Left lobe of liver (tissue), 2 donors: ENCODE data around the gene KLHDC9. TPM values are rescaled to one million over a fixed set of nuclear protein-coding genes. Genes with fewer than 3 reads are reported as not detected.
A peak's percentile ranks its signal among the peaks of the same experiment; 100 is the strongest.
"Not testable (repeated sequence)": the region's sequence is repeated elsewhere in the genome, so short reads cannot be mapped to it uniquely, and the experiment has no call there.

ENCODE experiments used
- ATAC-seq: fragments of 200-7000 bp; cut with Tn5 transposase; one replicate; pipeline ENCODE4 v1.9.1; 2020; ENCODE audit warnings: mild to moderate bottlenecking, moderate library complexity
- DNase-seq: peaks from one replicate; pipeline ENCODE4 v3.0.0-alpha.2; 2020; ENCODE audit warnings: low spot score
- total RNA-seq: library from RNA; stranded (reverse); gene quantifications from one replicate; pipeline ENCODE4 v1.2.1, GENCODE V29; 2021
- donor health status: DM: no; HTN: no; CAD: no; lungs with moderate emphysema.
- donor health status: DM: no; HTN: yes; CAD: no.

Gene KLHDC9
- total RNA-seq, 1 donor from 2014 or later: 6.2 TPM

DNA sequence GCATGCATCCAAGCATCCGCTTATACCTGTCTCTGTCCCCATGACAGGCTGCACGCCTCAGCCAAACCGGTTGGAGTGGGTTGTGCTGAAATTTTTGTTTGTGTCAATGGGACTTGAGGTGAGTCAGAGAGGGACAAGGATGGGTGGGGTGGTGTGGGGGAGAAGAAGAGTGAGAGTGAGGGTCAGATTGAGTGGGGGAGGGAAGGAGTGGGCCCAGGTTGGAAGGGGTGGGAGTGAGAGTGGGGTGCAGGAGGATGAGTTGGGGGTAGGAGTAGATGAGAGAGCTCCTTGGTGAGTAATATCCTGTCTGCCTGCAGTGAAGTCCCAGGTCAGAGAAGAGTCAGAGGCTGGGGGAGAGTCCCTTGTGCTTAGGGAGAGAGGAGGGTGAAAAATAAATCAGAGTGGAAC is 5.5 kb upstream of the KLHDC9 start:
- DNase-seq: no peak

DNA sequence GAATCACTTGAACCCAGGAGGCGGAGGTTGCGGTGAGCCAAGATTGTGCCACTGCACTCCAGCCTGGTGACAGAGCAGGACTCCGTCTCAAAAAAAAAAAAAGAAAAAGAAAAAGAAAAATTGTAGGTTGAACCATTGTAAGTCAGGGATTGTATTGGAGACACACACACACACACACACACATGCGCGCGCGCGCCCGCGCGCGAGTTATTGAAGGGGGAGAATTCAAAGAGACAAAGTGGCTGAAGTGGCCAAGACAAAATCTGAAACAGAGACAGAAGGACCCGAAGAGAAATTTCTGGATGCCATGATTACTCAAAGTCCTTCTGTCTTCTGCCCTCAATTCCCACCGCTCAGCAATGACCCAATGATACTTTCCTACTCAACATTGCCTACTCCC is 3.7 kb upstream of the KLHDC9 start:
- ATAC-seq (no peak), DNase-seq (no peak)

More for the DNA sequence above, 5.5 kb upstream of the KLHDC9 start:
- no peak for ATAC-seq

DNA sequence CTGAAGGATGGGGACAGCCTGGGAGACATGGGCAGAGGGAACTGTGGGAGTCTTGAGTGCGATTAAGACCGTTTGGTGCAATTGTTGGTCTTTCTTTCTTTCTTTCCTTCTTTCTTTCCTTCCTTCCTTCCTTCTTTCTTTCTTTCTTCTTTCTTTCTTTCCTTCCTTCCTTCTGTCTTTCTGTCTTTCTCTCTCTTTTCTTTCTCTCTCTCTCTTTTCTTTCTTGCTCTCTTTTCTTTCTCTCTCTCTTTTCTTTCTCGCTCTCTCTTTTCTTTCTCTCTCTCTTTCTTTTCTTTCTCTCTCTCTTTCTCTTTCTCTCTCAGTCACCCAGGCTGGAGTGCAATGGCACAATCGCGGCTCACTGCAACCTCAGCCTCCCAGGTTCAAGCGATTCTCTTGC is 2.9 kb upstream of the KLHDC9 start:
- DNase-seq (no peak), ATAC-seq (no peak)

DNA sequence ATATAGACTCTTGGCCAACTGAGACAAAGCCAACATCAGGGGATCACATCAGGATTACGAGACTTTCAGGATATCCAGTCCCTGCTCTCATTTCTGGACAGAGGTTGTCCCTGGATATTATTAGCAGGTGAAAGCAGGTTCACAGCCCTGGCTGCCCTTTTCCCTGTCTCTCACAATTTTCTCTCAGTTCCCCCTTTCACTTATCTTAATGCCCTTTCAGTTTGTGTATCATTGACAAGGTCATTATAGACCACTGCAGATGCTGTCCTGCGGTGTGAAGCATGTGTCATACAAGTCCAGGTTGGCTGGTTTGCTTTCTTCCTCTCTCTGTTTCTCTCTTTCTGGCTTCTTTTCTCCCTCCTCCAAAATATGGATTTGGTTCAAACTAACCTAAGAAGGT is 2.1 kb upstream of the KLHDC9 start:
- no peak for ATAC-seq
- DNase-seq: no peak

DNA sequence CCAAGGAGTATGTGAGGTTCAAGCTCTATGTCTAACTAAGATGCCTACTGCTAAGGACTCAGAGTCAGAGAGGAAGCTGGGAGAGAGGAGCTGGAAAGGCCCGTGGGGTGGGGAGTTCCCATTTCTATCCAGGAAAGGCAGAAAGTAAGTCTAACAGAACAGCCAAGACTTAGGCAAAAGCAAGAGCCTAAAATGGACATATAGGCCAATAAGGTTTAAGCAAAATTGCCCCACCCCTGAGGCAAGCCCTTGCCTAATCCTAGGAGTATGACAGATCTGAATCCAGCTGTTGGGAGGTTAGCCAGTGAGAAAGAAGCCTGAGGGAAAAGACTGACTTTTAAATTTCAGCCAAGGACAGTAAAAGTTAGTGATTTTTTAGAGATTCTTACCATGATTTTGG is 1.6 kb upstream of the KLHDC9 start:
- no peak for ATAC-seq

DNA sequence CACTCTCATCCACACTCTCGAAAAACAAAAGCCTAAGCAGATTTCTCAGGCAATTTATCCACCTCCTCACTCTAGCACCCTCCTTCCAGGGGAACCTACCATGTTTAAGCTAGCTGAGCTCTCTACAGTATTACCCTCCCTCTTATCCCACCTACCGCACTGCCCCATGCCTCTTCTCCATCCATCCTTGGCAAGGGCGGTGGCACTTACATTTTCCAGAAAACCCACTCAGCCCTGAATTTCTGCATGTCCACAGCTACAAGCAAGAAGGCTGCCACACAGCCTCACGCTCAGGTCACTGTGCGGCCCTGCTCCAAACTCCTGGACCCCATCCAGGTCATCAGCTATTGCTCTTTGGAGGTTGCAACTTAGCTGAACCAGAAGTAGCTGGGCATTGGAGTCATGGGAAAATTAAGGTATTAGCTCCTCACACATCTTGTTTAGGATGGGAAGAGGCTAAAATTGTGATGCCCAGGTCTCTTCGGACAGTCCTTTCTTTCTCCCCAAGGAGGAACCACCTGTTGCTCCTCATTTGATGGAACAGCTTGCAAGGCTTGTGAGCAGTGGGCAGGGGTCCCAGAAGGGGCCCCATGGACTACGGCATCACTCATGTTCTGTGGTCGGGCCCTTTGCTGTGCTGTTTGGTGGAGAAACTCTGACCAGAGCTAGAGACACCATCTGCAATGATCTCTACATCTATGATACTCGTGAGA is 1.1 kb downstream of the KLHDC9 start:
- ATAC-seq (peak; percentile 16), DNase-seq (no peak)

More for the DNA sequence above, 1.6 kb upstream of the KLHDC9 start:
- no peak for DNase-seq

DNA sequence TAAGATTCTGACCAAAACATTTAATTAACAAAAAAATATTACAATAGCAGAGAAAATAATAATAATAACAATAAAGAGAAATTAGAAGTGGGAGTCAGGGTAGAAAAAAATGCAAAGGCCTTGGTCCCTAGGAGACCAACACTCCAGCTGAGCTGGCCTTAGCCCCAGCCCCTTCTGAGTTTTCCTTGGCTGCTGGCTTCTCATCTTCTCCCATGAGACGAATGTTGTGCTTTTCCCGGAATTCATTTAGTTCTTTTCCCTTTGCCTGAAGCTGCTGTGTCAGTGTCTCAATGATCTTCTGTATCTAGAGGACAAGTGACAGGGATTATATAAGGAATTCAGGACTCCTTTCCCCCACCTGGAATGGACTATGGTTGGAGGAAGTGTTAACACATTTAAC is 2.4 kb downstream of the KLHDC9 start:
- no peak for DNase-seq
- ATAC-seq: no peak

DNA sequence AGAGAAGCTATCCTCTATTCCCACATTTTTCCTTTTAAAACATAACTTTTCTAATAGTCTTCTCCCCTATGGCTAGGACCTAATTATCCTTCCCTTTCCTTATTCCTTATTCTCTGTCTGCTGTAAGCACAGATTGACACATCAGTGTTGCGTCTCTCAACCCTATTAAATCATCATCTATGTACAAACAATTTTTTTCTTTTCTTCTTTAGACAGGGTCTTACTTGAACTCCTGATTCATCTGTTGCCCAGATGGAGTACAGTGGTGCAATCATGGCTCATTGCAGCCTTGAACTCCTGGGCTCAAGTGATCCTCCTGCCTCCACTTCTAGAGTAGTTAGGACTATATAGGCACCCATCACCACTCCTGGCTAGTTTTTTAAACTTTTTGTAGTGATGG is 8.3 kb downstream of the KLHDC9 start:
- DNase-seq (no peak), ATAC-seq (no peak)

DNA sequence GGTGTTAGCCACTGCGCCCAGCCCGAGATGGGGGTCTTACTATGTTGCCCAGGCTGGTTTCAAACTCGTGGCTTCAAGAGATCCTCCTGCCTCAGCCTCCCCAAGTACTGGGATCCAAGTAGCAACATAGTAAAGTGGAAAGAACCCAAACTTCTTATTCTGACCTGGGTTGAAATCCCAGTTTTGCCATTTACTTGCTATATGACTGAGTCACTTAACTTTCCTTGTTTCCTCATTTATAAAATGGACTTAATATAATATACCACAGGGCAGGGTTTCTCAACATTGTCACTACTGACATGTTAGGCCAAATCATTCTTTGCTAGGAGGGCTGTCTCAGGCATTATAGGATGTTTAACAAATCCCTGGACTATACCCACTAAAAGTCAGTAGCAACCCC is 13.0 kb downstream of the KLHDC9 start:
- DNase-seq (no peak), ATAC-seq (no peak)

DNA sequence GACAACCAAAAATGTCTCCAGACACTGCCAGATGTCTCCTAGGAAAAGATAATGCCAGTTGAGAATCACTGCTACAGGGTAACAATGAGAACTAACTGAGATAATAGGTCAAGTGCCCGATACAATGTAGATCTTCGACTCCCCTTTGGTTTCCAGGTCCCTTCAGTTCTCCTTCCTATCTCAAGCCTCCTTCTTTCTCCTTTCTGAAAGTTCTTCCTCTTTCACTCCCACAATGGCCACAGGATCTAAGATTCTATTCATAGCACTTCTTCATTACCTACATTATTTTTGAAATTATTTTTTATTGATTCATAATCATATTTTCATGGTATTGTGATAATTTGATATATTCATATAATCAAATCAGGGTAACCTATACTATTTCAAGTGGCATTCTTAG is 13.4 kb downstream of the KLHDC9 start:
- DNase-seq (no peak), ATAC-seq (no peak)

DNA sequence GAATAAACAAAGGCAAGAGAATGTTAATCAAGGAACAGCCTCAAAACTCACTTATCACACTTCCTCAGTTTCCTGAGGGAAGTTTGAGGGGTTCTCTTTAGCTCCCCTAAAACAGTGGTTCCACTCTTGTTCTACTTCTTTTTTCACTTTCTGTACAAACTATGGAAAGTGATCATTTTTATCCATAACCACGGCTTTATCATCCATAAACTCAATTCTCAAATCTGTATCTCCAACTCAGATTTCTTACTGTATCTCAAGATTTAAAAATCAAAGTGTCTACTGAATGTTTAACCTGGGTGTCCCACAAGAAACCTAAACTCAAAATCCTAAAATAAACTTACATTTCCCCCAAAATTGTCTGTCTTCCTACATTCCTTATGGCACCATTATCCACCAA is 15.8 kb downstream of the KLHDC9 start:
- DNase-seq (no peak), ATAC-seq (no peak)

DNA sequence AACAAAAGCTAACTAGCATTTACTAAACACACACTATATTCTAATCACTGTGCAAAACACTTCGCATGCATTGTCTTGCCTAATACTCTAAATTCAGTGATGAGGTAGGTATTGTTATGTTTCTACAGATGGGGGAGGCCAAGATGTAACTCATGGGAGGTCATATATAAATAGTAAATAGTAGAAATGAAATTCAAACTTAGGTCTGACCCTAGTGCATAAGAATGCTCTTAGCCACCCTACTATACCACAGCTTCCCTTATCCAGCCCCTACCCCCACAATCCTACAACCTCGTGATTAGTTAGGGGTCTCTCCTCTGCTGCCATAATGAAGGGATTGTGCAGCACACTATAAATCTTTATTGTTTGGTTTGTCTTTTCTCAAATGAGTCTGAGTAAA is 16.4 kb downstream of the KLHDC9 start:
- ATAC-seq (no peak), DNase-seq (no peak)

DNA sequence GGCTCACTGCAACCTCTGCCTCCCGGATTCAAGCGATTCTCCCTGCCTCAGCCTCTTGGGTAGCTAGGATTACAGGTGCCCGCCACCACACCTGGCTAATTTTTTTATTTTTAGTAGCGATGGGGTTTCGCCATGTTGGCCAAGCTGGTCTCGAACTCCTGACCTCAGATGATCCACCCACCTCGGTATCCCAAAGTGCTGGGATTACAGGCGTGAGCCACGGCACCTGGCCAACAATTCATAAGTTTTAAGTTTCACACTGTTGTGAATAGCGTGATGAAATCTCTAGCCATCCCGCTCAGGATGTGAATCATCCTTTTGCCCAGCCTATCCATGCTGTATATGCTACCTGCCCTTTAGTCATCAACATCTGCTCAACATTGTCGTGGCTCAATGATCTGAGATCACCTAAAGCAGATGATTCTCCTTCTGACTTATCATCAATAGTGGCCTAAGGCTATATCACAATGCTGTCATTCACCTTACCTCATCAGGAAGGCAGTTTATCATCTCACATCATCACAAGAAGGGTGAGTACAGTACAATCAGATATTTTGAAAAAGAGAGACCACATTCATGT is 17.1 kb downstream of the KLHDC9 start:
- no peak for DNase-seq
- no peak for ATAC-seq

DNA sequence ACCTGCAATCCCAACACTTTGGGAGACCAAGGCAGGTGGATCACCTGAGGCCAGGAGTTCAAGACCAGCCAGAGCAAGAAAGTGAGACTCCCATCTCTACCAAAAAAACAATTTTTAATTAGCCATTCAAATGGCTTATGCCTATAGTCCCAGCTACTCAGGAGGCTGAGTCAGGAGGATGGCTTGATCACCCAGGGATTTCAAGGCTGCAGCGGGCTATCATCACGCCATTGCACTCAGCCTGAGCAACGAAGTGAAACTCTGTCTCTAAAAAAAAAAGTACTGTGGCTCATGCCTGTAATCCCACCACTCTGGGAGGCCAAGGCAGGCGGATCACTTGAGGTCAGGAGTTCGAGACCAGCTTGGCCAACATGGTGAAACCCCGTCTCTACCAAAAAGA is 17.8 kb downstream of the KLHDC9 start:
- not testable (repeated sequence) for DNase-seq, ATAC-seq

DNA sequence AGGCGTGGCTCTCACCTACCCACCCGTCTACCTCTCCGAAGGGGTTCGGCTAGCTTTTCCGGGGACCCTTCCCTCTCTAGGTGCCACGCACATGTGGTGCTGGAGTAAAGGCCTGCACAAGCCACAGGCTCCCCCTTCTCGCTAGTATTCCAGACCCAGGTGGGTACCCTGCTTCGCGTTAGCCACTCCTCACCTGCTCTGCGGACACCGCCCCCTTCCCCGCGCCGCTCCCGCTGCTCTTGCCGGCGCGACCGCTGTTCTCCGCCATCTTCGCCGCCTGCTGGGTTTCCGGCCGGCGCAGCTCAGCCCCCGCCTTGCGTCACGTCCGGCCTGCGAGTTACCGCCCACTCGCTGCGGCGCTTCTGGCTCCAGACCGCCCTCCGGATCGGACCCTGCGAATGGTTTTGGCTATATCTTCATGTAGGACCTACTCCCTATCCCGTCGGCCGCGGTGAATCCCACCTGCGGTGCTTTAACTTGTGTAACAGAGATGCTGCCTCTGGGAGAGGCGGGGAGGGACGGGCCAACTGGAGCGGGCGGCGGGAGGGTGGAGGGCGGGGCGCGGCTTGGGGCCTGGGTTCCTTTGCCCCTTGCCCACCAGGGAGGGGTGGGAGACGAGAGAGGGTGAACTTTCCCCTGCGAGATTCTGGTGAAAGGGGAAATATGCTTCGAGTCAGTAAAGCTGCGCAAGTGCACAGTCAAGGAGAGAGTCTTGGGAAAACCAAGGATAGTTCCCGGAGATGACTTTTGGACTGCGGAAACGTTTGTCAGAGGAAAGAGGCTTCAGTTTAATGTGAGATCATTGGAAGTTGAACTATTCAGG is 19.8 kb downstream of the KLHDC9 start, which contains the start of the genes NIT1 and PFDN2:
TSS of gene NIT1 (plus strand) at position 347 of the 823 bp plus-strand sequence. CDS start at position 419, 72 bp downstream.
TSS of gene PFDN2 (minus strand) at position 279 of the 823 bp plus-strand sequence. CDS start at position 268, 11 bp downstream.
- peak; percentile 91 for DNase-seq

DNA sequence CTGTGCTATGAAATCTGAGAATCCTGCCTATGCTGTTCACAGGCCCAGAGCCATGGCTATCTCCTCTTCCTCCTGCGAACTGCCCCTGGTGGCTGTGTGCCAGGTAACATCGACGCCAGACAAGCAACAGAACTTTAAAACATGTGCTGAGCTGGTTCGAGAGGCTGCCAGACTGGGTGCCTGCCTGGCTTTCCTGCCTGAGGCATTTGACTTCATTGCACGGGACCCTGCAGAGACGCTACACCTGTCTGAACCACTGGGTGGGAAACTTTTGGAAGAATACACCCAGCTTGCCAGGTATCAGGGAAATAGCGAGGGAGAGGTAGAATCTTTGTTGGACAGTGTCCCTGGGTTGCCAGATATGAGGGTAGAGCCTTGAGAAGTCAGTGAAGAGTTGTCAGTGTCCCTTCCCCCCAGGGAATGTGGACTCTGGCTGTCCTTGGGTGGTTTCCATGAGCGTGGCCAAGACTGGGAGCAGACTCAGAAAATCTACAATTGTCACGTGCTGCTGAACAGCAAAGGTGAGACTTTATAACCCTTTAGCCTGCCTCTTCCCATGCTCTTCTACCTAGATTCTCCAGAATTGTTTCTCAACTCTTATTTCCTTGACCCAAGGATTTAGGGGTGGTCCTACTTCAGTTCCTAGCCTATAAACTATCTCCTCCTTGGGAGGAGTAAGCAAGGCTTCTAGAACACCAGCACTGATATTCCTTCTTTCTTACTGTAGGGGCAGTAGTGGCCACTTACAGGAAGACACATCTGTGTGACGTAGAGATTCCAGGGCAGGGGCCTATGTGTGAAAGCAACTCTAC is 21.1 kb downstream of the KLHDC9 start:
- ATAC-seq (peak; percentile 66), DNase-seq (peak; percentile 87)

More for the DNA sequence above, 19.8 kb downstream of the KLHDC9 start, which contains the start of the genes NIT1 and PFDN2:
- peak; percentile 84 for ATAC-seq

DNA sequence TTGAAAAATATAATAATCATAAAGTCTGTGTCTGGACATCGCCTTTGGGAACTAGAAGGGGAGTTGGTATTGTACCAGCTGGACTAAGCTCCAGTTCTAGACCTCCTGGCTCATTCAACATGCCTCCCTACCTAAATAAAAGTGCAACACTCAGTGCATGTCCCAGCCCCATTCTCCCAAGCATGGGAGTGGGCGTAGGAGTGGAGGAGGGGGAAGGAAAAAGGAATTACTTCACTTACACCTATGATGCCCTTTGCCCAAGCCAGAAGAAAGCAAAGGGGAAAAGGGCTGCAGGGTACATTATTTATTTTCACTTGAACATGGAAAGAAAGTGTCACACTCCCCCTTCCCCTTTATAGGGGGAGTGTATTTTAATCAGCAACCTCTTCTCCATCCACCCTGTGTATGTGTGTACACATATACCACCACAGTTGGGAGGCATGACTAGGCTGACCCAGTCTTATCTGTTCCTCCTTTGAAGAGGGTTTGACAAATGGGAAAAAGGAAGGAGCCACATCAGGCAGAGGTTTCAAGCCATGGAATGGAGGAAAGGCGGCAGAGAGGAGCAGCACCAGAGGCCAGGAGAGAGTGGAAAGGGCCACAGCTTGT is 23.0 kb downstream of the KLHDC9 start:
- no peak for ATAC-seq

DNA sequence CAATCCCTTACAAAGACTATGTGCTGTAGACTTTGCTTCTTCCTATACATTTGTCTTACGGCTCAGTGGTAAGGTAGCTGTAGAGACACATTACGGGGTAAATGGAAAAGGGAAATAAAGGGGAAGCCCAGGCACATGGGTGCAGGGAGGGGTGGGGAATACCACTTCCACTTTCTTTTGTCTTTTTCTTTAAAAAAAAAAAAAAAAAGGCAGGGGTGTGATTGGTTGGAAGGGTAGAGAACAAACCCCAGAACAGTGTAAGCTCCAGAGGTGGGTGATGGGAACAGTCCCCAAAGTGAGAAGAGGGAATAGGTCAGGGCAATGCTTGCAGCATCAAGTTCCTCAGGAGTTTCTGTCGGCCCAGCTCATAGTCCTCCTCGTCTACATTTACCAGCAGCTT is 23.7 kb downstream of the KLHDC9 start:
- DNase-seq: no peak
- no peak for ATAC-seq

More for the DNA sequence above, 23.0 kb downstream of the KLHDC9 start:
- DNase-seq: no peak

DNA sequence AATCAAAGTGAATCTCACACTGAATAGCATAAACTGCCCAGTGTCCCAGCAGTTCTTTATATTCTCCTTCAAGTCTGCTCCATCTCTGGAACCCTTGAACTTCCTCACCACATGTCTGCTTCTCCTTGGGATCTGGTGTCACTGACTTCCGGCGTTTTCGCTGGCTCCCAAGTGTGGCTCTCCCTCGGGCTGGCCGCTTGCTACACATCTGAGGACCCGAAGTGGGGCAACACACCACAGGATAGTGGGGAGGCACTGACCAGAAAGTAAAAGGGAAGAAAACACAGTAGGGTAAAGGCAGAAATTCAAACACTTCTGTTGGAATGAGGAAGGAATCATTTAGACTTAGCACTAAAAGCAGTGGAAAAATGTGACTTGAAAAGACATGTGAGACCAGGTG is 24.8 kb downstream of the KLHDC9 start:
- ATAC-seq: no peak
- DNase-seq: no peak

DNA sequence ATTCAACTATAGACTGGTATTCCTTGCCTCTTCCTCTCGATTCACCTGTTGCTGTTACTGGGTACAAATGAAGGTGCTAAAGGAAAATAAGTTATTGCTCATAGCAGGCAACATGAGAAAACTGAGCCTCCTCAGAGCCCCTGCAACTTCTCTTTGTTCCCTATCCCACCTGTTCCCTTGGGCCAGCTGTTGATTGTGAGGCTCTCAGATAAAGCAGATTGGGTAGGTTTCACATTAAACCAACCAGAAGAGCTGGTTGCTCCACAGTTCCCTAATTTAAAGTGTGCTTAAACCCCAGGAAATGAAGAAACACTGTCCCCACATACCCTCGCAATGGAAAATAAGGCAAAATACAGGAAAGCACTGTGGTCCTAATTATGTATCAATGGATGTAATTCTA is 29.5 kb downstream of the KLHDC9 start:
- DNase-seq (no peak), ATAC-seq (no peak)
